ENCODE measurements around the gene GABBR2. TPM values are rescaled to one million over a fixed set of nuclear protein-coding genes. Genes with fewer than 3 reads are reported as not detected.
A peak's percentile ranks its signal among the peaks of the same experiment; 100 is the strongest.

GABBR2 gene
- polyA plus RNA-seq, 6 donors from 2014 or later, result not detected

DNA sequence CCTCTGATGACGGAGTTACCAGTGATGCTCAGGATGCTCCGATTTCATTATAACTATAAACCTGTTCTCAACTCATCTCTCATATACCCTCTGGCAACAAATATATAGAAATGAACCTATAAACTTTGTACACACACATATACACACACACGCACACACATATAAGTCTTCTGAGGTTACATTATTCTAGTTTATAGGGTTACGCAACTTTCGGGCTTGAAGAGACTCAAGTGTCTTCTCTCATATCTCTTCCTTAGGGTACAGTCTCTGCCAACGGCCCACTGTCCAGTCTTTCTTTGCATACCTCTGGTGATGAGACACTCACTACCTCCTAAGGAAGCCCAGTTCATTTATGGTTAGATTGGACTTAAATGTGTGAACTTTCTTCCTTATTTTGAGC is 383.9 kb downstream of the GABBR2 start:
- Mint-ChIP-seq H3K27ac (no peak overlapping the region), H3K4me1 (peaks cover 0 to 9% (median 6%) of the 10 kb centered on the region in 3 donors)

DNA sequence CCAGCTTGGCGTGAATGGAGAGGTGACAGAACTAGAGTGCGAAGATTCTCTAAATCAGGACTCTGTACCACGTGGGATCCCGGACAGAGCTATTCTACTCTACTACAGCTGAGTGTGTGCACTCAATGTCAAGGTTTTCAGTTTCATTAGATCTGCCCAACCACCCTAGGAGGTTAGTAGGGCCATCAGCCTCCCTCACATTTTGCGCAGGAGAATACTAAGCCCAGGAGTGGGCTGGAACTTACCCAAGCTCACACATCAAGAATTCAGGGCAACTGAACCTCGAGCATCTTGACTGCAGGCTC is 385.0 kb downstream of the GABBR2 start:
- H3K4me1 Mint-ChIP-seq, result peaks cover 0 to 9% (median 6%) of the 10 kb centered on the region in 3 donors
- ATAC-seq (ENCODE audit: low read depth in 2 of 2) (no peak), DNase-seq (no peak)
- H3K36me3 Mint-ChIP-seq, result no peaks in the 10 kb centered on the region
- H3K9me3 Mint-ChIP-seq, result no peaks in the 10 kb centered on the region
- no peak overlapping the region for H3K4me3 Mint-ChIP-seq
- no peak overlapping the region for H3K27ac Mint-ChIP-seq
- H3K27me3 Mint-ChIP-seq, result peaks cover 3 to 19% (median 15%) of the 10 kb centered on the region in 3 donors

More for the DNA sequence above, 383.9 kb downstream of the GABBR2 start:
- no peaks in the 10 kb centered on the region for H3K9me3 Mint-ChIP-seq
- peaks cover 3 to 21% (median 19%) of the 10 kb centered on the region in 3 donors for H3K27me3 Mint-ChIP-seq
- H3K36me3 Mint-ChIP-seq, result no peaks in the 10 kb centered on the region
- no peak for ATAC-seq (ENCODE audit: low read depth in 2 of 2)
- H3K4me3 Mint-ChIP-seq, result no peak overlapping the region
- no peak for DNase-seq

DNA sequence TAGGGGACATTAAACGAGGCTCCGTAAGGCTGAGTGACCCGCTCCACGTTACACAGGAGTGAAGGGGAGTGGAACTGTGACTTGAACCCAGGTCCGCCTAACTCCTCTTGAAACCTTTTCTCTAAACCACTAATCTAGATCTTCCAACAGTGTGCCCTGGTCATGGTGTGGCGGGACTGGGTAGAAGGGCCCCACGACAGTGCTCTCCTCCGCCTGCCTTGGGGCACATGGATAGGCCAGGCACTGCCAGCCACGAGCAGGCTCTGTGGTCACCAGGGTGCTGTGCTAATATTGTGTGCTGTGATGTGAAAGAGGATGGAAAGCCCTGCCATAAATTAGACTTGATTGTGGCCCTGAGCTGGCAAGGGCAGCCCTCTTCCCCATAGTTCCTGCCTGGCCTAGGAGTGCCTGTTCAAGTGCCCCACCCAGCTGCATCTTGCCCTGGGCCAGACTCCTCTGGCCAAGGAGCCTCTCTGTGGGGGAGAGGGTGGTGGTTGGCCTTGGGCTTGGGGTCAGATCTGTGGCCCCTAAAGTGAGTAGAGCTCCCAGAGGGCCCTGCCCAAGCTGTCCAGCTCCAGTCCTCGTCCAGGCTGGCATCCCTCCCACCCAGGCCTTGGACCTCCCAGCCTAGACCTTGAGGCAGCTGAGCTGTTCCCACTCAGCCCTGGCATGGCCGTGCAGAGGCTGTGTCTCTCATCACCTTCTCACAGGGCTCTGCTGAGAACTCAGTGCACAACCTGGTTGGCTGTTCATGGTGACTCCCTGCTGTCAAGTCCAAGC is 385.5 kb downstream of the GABBR2 start:
- no peaks in the 10 kb centered on the region for H3K36me3 Mint-ChIP-seq
- H3K4me3 Mint-ChIP-seq, result no peak overlapping the region
- DNase-seq (no peak), ATAC-seq (ENCODE audit: low read depth in 2 of 2) (no peak)
- H3K27ac Mint-ChIP-seq, result no peak overlapping the region
- peaks cover 0 to 7% (median 4%) of the 10 kb centered on the region in 3 donors for H3K4me1 Mint-ChIP-seq
- peaks cover 0 to 1% (median 0%) of the 10 kb centered on the region in 7 donors for H3K9me3 Mint-ChIP-seq
- H3K27me3 Mint-ChIP-seq, result peaks cover 3 to 19% (median 15%) of the 10 kb centered on the region in 3 donors

DNA sequence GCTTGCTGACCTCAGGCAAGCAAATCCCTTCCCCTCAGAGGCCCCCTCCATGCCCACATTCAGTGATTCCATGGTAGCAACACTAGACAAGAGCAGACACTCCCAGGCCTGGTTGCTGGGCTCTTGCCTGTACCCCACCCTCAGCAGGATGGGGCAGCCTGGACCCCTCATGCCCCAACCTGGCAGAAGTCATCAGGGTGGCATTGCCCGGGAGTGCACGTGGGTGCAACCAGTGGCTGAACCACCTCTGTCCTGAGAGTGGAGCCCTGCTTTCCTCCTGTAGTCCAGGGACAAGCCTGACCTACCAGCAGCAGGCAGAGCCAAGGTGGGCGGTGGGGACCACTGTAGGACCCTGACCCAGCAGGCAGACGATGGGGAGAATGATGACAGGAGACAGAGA is 387.5 kb downstream of the GABBR2 start:
- DNase-seq (no peak), ATAC-seq (ENCODE audit: low read depth in 2 of 2) (no peak)
- H3K9me3 Mint-ChIP-seq, result peaks cover 0 to 1% (median 0%) of the 10 kb centered on the region in 7 donors
- H3K4me1 Mint-ChIP-seq, result peaks cover 0 to 4% (median 0%) of the 10 kb centered on the region in 3 donors
- no peak overlapping the region for H3K4me3 Mint-ChIP-seq
- H3K27me3 Mint-ChIP-seq, result peaks cover 3 to 19% (median 15%) of the 10 kb centered on the region in 3 donors
- H3K36me3 Mint-ChIP-seq, result no peaks in the 10 kb centered on the region
- no peak overlapping the region for H3K27ac Mint-ChIP-seq

DNA sequence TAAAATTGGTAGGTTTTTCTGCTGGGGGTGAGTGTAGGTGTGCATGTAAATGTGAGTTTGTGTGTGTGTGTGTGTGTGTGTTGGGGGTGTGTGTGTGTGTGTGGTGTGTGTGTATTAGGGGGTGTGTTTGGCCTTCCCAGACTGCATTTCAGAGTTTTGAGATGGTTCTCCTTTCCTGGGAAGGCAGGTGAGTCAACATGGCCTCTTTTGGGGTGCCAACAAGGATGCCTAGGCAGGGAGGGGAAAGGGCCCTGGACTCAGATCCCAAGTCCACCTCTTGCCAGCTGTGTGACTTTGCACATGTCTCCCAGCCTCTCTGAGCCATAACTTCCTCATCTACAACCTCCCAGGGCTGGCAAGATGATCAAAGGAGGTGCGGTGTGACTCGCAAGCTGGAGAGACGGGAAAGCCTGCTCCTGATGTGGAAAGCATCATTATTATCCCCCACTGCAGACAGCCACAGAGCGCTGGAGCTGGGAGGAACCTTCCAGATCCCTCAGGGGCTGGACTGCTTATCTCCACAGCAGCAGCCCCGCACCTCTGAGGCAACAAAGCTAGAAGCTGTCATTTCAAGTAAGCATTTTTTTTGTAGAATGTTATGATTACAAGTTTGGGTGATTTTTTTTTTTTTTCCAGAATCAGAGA is 389.8 kb downstream of the GABBR2 start:
- Mint-ChIP-seq H3K4me3 (no peak overlapping the region), H3K27me3 (peaks cover 3 to 31% (median 28%) of the 10 kb centered on the region in 3 donors), H3K36me3 (no peaks in the 10 kb centered on the region), H3K27ac (peak overlapping the region in 1 of 6 donors; percentile 49), H3K9me3 (peaks cover 0 to 1% (median 0%) of the 10 kb centered on the region in 7 donors), H3K4me1 (peaks cover 0 to 8% (median 0%) of the 10 kb centered on the region in 3 donors)
- DNase-seq (no peak), ATAC-seq (ENCODE audit: low read depth in 2 of 2) (no peak)

DNA sequence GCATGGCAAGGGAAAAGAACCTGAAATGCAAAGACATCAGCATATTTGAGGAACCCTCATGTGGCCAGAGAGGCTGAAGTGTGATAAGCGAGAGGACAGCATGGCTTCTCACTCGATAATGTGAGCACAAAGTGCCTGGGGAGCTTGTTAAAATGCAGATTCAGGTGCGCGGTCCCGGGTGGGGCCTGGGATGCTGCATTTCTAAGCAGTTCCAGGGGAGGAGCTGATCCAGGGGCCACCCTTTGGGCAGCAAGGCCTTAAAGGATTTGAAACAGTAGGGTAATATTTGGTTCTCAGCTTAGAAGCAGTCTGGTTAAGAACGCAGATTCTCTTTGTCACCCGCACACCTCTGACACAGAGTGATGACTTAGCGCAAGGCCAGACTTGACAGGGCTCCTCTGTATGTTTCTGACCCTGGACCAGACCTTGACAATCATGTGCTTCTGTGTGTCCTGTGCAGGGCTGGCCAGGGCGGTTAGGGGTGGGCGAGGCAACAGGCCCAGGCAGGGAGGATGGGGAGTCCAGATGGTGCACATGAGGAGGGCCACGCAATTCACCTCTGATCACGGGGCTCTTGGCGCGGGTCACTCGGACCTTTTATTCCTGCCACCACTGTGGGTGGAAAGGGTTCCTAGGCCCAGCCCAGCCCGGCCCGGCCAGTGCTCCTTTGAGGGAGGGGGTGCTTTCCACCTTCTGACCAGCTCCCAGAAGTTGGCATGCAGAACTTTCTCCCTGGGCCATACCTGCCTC is 390.5 kb downstream of the GABBR2 start:
- H3K27ac Mint-ChIP-seq, result peak overlapping the region in 1 of 6 donors; percentile 49
- peaks cover 3 to 35% (median 28%) of the 10 kb centered on the region in 3 donors for H3K27me3 Mint-ChIP-seq
- no peaks in the 10 kb centered on the region for H3K36me3 Mint-ChIP-seq
- H3K9me3 Mint-ChIP-seq, result peaks cover 0 to 1% (median 0%) of the 10 kb centered on the region in 7 donors
- no peak for ATAC-seq (ENCODE audit: low read depth in 2 of 2)
- H3K4me3 Mint-ChIP-seq, result no peak overlapping the region
- no peak for DNase-seq
- H3K4me1 Mint-ChIP-seq, result peaks cover 0 to 8% (median 0%) of the 10 kb centered on the region in 3 donors

DNA sequence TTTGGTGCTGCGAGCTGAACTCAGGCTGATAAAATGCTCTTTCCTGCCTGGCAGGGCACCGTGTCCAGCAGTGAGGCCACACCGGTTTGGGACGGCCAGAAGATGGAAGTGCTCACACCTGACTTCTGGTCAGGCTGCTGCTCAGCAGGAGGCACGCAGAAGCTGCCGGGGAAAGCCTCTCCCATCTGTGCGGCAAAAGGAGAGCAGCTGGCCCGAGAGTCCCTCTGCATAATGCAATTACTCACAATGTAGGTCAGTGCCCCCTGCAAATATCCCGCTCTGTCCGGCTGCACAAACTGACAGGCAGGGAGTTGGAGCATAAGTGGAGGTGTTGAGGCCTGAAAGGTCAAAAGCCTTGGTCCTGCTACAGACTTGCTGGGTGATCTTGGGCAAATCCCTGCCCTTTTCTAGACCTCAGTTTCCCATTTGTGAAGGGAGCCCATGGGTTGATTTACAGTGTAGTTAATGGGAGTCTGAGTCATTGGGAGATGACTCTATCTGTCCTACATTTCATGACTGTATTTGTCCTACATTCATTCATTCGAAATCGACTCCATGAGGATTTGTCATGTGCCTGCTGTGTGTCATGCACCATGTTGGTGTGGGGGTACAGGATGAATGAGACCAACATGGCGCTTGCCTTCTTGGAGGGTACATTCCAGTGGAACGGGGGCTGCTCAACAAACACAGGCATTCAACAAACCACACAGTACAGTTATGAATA is 391.4 kb downstream of the GABBR2 start:
- ATAC-seq (ENCODE audit: low read depth in 2 of 2), result no peak

DNA sequence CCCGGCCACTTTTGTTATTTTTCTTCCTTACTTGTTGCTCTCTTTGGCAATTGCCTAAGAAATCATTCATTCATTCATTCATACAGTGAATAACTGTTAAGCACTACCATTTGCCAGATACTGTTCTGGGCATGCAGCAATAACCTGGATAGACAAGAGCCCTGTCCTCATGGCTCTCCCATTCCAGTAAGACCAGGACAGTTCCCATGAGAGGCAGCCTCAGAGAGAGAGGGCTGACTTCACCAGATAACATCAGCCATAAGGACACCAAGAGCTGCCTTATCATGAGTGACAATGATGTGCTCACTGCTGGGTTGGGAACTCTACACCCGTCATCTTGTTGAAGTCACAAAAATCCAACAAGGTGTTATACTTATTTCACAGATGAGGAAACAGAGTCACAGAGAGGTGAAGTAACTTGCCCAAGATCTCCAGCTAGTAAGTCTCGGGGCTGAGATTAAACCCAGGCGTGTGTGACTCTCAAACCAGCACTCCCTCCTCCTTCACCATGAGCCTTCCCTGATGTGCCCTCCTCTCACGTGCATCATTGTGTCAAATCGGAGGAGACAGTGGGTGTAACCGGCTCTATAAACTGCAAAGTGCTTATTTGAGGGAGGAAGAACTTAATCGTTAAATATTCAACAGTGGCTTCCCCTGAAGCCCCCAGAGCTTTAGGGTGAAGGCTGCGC is 392.1 kb downstream of the GABBR2 start:
- H3K4me3 Mint-ChIP-seq, result peak overlapping the region in 1 of 8 donors; percentile 25
- H3K36me3 Mint-ChIP-seq, result no peaks in the 10 kb centered on the region
- no peak for DNase-seq
- peaks cover 0 to 8% (median 0%) of the 10 kb centered on the region in 3 donors for H3K4me1 Mint-ChIP-seq
- ATAC-seq (ENCODE audit: low read depth in 2 of 2), result no peak
- peaks cover 0 to 1% (median 0%) of the 10 kb centered on the region in 7 donors for H3K9me3 Mint-ChIP-seq
- H3K27me3 Mint-ChIP-seq, result peaks cover 0 to 22% (median 15%) of the 10 kb centered on the region in 3 donors
- H3K27ac Mint-ChIP-seq, result no peak overlapping the region

More for the DNA sequence above, 391.4 kb downstream of the GABBR2 start:
- Mint-ChIP-seq H3K4me1 (peaks cover 0 to 8% (median 0%) of the 10 kb centered on the region in 3 donors), H3K27me3 (peaks cover 0 to 29% (median 22%) of the 10 kb centered on the region in 3 donors), H3K9me3 (peaks cover 0 to 1% (median 0%) of the 10 kb centered on the region in 7 donors), H3K36me3 (no peaks in the 10 kb centered on the region), H3K4me3 (no peak overlapping the region), H3K27ac (no peak overlapping the region)
- no peak for DNase-seq

DNA sequence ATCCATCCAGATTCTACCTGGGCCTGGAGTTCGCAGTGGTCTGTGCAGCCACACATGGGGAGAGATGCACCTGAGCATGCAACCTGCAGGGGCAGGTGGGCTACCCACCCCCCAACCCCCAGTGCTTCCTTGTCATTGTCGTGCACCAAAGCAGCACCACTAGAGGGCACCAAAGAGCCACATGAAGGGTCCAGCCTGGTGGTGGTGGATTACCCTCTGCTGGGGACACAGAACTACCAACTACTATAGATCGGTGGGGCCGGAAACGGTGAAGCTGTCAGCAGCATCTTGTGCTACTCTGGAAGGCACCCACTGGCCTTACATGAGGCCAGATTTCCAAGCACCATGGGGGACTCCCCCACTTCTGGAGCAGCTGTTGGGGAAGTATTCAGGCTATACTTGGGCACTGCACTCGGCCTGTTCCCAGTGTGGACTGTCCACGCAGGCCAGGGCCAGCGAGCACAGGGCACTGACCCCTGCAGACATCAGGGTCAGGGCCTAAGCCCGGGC is 393.1 kb downstream of the GABBR2 start:
- Mint-ChIP-seq H3K27ac (peak overlapping the region in 1 of 6 donors; percentile 56), H3K9me3 (peaks cover 0 to 1% (median 0%) of the 10 kb centered on the region in 7 donors), H3K4me1 (peaks cover 0 to 8% (median 0%) of the 10 kb centered on the region in 3 donors), H3K4me3 (no peak overlapping the region), H3K27me3 (peaks cover 0 to 20% (median 13%) of the 10 kb centered on the region in 3 donors), H3K36me3 (no peaks in the 10 kb centered on the region)
- DNase-seq (peak; percentile 69), ATAC-seq (ENCODE audit: low read depth in 2 of 2) (peak; percentile 94 to 95)

DNA sequence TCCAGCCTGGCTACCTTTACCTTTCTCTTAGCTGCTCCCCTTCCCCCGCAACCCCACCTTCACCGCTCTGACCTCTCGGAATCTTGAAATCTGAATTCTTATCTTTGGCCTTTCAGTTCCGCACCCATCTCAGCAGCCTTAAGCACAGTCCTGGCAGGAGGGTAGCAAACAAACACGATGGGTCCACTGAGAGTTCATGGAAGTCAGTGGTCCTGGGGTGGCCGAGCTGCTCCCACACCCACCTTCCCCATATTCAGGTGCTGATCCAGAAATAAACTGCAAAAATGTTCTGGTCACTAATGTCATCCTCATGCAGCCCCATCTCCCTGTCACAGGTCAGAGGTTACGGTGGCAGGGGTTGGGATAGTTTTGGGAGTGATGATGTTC is 393.7 kb downstream of the GABBR2 start:
- H3K9me3 Mint-ChIP-seq, result peaks cover 0 to 1% (median 0%) of the 10 kb centered on the region in 7 donors
- no peaks in the 10 kb centered on the region for H3K36me3 Mint-ChIP-seq
- peaks cover 0 to 8% (median 0%) of the 10 kb centered on the region in 3 donors for H3K4me1 Mint-ChIP-seq
- DNase-seq, result no peak
- H3K4me3 Mint-ChIP-seq, result no peak overlapping the region
- H3K27ac Mint-ChIP-seq, result peak overlapping the region in 1 of 6 donors; percentile 56
- peaks cover 0 to 21% (median 13%) of the 10 kb centered on the region in 3 donors for H3K27me3 Mint-ChIP-seq
- no peak for ATAC-seq (ENCODE audit: low read depth in 2 of 2)

DNA sequence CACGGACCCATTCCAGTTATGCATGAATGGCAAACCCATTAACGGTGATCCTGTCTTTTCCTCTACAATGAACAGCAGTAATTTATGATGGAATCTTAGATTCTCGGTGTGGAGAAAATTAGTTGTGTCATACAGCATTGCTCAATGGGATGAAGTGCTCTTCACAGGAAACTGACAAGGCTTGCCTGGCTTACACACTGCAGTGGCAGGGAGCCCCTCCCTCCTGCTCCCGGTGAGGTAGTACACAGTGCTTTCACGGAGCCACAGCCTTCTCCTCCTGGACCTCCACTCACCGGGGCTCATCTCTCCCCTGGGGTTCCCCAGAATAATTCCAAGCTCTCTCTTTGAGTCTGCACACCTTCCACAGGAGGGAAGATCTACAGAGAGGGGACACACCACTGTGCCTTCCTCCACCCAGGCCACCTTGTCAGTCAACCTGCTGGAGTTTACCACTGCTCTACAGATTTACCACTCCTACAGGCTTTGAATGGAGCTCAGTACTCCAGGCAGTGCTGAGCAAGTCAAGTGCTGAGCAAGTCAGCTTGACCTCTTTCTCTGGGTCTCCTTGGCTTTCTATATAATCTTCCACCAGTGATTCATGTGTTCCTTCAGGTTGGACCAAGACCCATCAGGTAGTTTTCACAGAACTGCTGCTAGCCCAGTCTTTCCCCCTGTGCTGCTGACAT is 394.2 kb downstream of the GABBR2 start:
- Mint-ChIP-seq H3K27me3 (peaks cover 3 to 26% (median 19%) of the 10 kb centered on the region in 3 donors), H3K4me1 (peaks cover 0 to 8% (median 0%) of the 10 kb centered on the region in 3 donors), H3K27ac (no peak overlapping the region), H3K9me3 (peaks cover 0 to 1% (median 0%) of the 10 kb centered on the region in 7 donors), H3K36me3 (no peaks in the 10 kb centered on the region), H3K4me3 (no peak overlapping the region)
- no peak for DNase-seq
- ATAC-seq (ENCODE audit: low read depth in 2 of 2), result no peak

DNA sequence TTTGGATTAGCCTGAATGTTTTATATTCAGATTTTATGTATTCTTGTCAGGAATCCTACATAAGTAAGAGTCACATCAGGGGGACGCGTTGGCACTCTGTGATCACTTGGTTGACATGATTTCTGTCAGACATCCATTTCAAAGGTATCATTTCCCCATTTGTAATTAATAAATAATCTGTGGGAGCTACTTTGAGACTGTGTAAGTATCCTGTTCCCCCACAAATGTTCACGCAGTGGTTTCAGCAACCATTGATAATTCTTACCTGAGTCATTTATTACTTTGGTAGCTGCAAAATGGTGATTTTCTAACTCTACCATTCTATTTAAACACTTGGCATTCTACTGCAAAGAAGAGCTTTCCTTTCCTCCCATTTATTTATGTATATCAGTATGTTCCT is 396.4 kb downstream of the GABBR2 start:
- Mint-ChIP-seq H3K9me3 (no peaks in the 10 kb centered on the region), H3K36me3 (no peaks in the 10 kb centered on the region), H3K4me1 (peaks cover 0 to 8% (median 0%) of the 10 kb centered on the region in 3 donors), H3K27ac (no peak overlapping the region), H3K27me3 (peaks cover 3 to 28% (median 25%) of the 10 kb centered on the region in 3 donors), H3K4me3 (no peak overlapping the region)
- DNase-seq, result no peak
- ATAC-seq (ENCODE audit: low read depth in 2 of 2), result no peak

Measured in naive B cell (primary cell).